NCI-H2196 (cell line): ENCODE measurements around the gene MSLN.

Experiments used
- DNase-seq: peaks from one replicate; lab custom pipeline; 2025; ENCODE audit not compliant: unreplicated experiment; lab: John Stamatoyannopoulos, UW

The MSLN gene

DNA sequence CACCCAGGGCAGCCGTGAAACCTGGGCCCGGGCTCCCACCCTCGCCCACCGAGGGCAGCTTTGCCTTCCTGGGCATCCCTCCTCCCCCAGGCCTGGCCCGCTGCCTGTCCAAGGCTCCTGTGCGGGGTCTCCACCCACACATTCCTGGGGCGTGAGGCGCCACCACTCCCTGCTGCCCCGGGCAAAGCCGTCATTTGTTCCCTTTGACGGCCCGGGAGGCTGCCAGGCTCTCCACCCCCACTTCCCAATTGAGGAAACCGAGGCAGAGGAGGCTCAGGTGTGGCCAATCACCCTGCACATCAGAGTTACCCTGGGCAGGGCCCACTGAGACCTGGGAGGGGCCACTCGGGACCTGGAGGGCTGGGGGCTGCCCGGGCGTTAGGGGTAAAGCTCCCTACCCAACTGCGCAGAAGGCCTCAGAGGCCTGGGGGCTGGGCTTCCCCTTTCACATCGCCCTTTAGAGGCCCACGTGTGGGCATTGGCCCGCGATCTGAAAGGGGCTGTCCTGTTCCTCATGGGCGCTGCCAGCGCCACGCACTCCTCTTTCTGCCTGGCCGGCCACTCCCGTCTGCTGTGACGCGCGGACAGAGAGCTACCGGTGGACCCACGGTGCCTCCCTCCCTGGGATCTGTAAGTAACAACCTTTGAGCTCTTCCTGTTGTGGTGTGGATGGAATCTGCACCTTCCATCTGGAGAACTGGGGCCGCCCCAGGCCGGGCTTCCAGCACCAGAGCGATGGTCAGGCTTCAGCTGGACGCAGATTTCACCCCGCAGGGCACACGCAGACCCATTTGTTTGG, at the start of gene MSLN:
Gene MSLN (plus strand): TSS at position 190 of the 799 bp plus-strand sequence. CDS start 1,947 bp downstream, outside the sequence.
- no peak for DNase-seq

DNA sequence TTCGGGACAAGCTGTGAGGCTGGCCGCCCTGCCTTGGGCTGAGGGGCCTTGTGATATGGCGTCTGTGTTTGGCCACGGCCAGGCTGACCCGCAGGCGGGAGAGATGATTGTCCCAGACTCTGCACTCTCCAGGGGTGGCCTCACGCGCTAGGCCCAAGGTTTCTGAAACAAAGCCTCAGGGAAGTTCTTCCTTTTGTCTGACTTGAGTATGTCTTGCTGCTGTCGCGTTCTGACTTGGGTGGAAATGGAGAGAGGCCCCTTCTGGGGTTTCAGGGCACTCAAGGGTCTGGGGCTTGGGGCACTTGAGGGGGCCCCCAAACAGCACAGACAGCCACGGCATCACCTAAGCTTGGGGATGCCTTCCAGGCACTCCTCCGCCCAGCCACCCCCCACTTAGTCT, 49.5 kb upstream of the MSLN start:
- no peak for DNase-seq

DNA sequence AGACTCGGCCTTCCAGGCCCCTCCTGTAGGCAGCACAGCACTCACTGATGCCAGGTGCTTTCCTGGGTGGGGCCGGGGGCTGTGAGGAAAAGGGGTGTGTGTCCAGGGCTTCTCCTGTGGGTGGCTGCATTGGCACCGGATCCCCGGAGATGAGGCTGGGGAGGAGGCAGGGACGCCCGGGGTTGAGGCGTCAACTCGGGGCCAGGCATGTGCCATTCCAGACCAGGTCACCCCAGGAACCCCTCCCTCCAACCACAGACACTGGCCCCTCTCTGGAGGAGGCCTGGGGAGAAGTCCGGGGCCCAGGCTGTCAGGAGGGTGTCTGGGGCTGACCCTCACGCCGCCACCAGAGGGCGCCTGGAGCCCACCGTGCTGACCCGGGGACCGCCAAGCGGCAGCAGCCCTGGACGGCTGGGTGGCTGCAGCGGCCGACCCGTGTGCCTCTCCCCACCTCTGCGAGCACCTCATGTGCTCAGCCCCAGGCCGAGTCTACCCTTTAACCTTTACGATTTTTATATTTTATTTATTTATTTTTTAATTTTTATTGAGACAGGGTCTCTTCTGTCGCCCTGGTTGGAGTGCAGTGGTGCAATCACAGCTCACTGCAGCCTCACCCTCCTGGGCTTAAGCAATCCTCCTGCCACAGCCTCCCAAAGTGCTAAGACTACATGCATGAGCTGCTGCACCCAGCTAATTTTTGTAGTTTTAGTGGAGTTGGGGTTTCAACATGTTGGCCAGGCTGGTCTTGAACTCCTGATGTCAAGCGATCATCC, 48.8 kb upstream of the MSLN start:
- DNase-seq: peak; percentile 83

GRCh38 chr16:712740-713250, 47.7 kb upstream of the MSLN start:
- peak; percentile 62 for DNase-seq

DNA sequence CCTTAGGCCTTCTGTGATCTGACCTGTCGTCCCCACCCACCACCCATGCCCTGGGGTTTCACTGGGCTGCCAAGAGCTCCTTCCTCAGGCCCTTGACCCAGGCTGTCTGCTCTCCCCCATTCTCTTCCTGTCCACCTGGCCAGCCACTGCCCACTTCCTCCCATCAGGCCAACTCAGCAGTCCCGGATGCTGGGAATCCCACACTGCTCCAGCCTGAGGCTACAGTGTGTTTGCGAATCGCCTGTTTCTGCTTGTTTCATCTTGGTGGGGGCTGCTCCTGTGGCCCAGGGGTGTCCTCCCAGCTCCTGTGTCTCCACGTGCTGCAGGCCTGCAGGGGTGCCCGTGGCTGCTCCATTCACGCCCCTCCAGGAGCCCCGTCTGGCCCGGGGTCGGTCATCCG, 46.5 kb upstream of the MSLN start:
- no peak for DNase-seq

- peak; percentile 94 for DNase-seq
These were observed 45.7 kb upstream of the MSLN start, which contains the start of gene METRN for GRCh38 chr16:714558-715476. Gene METRN (plus strand): TSS chr16:715118. CDS start chr16:715290, 172 bp downstream.

DNA sequence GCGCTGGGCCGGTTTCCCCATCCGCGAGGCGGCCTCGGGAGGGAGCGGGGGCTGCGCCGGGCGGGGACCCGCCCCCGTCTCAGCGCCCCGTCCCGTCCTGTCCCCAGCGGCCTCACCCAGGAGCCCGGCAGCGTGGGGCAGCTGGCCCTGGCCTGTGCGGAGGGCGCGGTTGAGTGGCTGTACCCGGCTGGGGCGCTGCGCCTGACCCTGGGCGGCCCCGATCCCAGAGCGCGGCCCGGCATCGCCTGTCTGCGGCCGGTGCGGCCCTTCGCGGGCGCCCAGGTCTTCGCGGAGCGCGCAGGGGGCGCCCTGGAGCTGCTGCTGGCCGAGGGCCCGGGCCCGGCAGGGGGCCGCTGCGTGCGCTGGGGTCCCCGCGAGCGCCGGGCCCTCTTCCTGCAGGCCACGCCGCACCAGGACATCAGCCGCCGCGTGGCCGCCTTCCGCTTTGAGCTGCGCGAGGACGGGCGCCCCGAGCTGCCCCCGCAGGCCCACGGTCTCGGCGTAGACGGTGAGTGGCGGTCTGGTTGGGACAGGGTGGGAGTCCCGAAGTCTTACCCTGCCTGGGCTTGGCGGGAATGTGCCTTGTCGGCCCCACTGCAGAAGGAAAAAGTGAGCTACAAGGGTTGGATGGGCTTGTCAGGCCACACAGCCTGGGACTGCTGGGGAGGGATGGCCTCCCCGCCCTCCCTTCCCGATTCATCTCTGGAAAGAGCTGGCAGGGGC, 44.9 kb upstream of the MSLN start:
- DNase-seq: peak; percentile 38

GRCh38 chr16:716200-716568, 44.4 kb upstream of the MSLN start:
- peak; percentile 82 for DNase-seq

GRCh38 chr16:716768-717325, 43.7 kb upstream of the MSLN start:
- DNase-seq: no peak

DNA sequence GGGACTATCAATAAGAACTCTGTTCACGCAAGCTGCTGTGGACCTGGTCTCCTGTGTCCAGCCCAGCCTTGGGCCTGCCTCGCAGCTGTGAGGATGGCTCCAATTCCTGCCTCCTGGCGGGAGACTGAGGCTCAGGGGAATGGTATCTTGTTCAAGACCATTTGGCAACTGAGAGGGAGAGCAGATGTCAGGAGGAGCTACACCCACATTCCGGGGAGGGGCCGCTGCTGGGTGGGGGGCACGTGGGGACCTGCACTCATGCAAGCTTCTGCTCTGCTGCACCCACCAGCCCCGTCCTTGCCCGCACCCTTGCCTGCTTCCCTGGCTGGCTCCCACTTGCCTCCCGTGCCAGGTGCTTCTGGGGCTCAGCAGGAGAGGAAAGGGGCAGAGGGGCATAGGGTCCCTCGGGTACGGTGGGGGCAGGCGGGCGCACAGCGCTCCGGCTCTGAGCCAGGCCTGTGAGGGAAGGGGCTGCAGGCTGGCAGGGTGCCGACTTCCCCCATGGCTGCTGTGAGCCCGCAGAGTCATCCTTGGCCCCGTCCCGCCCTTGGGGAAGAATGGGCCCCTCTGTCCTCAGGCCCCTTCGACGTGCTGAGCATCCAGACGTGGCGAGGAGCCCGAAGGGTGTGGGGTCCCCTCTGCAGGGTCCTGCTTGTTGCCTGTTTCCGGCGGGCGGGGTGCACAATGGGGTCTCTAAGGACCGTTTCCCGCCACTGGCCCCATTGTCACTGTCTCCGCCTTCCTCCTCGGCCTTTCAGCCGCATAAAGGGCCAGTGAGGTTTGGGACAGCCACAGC, 42.9 kb upstream of the MSLN start:
- DNase-seq: no peak

- no peak for DNase-seq
These were observed 42.1 kb upstream of the MSLN start for GRCh38 chr16:718389-718788.

GRCh38 chr16:718922-719321, 41.6 kb upstream of the MSLN start:
- DNase-seq: no peak

GRCh38 chr16:719815-720446, 40.6 kb upstream of the MSLN start:
- peak; percentile 33 for DNase-seq

- peak; percentile 75 for DNase-seq
These were observed 40.0 kb upstream of the MSLN start for GRCh38 chr16:720447-720989.

- peak; percentile 97 for DNase-seq
These were observed 39.4 kb upstream of the MSLN start, which contains the start of gene ANTKMT for GRCh38 chr16:720990-721764. Gene ANTKMT (plus strand): TSS chr16:721146. CDS start chr16:721275, 129 bp downstream.

- no peak for DNase-seq
These were observed 38.6 kb upstream of the MSLN start for GRCh38 chr16:721765-722540.
